AG09309 (cell line): ENCODE data around the gene CAMP.
A peak's percentile ranks its signal among the peaks of the same experiment; 100 is the strongest.

Source experiments
- DNase-seq: peaks from one replicate; pipeline ENCODE4 v3.0.0-alpha.2; 2010; ENCODE audit warnings: low read depth
- H3K4me3 ChIP-seq: 2 replicates; pipeline ENCODE4 v1.5.1; 2011; ENCODE audit warnings: mild to moderate bottlenecking, low read depth, low read length, moderate library complexity; ENCODE audit not compliant: control insufficient read depth
- CTCF ChIP-seq: IDR thresholded peaks from 2 replicates; pipeline ENCODE4 v1.5.1; 2011; ENCODE audit warnings: mild to moderate bottlenecking, low read depth, low read length, inconsistent platforms; ENCODE audit not compliant: insufficient read depth, control insufficient read depth; ENCODE audit errors: missing control alignments

CAMP gene

GRCh38 chr3:48238531-48239085 is 15.3 kb downstream of the CAMP start:
- no peak for DNase-seq
- no peak for TF ChIP-seq CTCF

GRCh38 chr3:48240000-48240963 is 17.0 kb downstream of the CAMP start:
- TF ChIP-seq CTCF, result no peak
- DNase-seq, result no peak
- peak overlapping the region; percentile 61 for H3K4me3 ChIP-seq

More at GRCh38 chr3:48238531-48239085, 15.3 kb downstream of the CAMP start:
- H3K4me3 ChIP-seq, result no peak overlapping the region

- TF ChIP-seq CTCF, result no peak
- peak overlapping the region; percentile 61 for H3K4me3 ChIP-seq
- DNase-seq, result no peak
These were observed 18.6 kb downstream of the CAMP start for GRCh38 chr3:48241796-48242455.

GRCh38 chr3:48243886-48244285 is 20.6 kb downstream of the CAMP start:
- no peak for DNase-seq
- TF ChIP-seq CTCF, result no peak
- H3K4me3 ChIP-seq, result no peak overlapping the region

GRCh38 chr3:48244461-48244860 is 21.2 kb downstream of the CAMP start:
- TF ChIP-seq CTCF, result no peak
- no peak for DNase-seq
- no peak overlapping the region for H3K4me3 ChIP-seq

GRCh38 chr3:48245136-48245535 is 21.8 kb downstream of the CAMP start:
- no peak for DNase-seq
- H3K4me3 ChIP-seq, result no peak overlapping the region
- no peak for TF ChIP-seq CTCF
